T-helper 22 cell (primary cell): ENCODE results near the gene C16orf87.

Source experiments
- DNase-seq: peaks from one replicate; pipeline ENCODE4 v3.0.0-alpha.2; 2020; ENCODE audit warnings: low read depth

The C16orf87 gene

GRCh38 chr16:46843898-46844642 lies 13.1 kb upstream of the C16orf87 start:
- no peak for DNase-seq

GRCh38 chr16:46842192-46842895 lies 11.4 kb upstream of the C16orf87 start:
- DNase-seq: no peak

GRCh38 chr16:46839986-46840443 lies 9.0 kb upstream of the C16orf87 start:
- DNase-seq: no peak

GRCh38 chr16:46836534-46837530 lies 5.9 kb upstream of the C16orf87 start:
- no peak for DNase-seq

- DNase-seq: no peak
Measured at GRCh38 chr16:46833460-46833800, 2.5 kb upstream of the C16orf87 start.

GRCh38 chr16:46832757-46833459 lies 1.9 kb upstream of the C16orf87 start:
- no peak for DNase-seq

GRCh38 chr16:46830417-46830901 lies 521 bp downstream of the C16orf87 start:
- DNase-seq: peak; percentile 18

GRCh38 chr16:46828943-46829342 lies 2.0 kb downstream of the C16orf87 start:
- DNase-seq: no peak

- no peak for DNase-seq
Measured at GRCh38 chr16:46828292-46828691, 2.7 kb downstream of the C16orf87 start.

GRCh38 chr16:46826631-46827030 lies 4.3 kb downstream of the C16orf87 start:
- DNase-seq: no peak

- no peak for DNase-seq
Measured at GRCh38 chr16:46822270-46822669, 8.7 kb downstream of the C16orf87 start.

GRCh38 chr16:46817961-46818360 lies 13.0 kb downstream of the C16orf87 start:
- no peak for DNase-seq

GRCh38 chr16:46814790-46815189 lies 16.2 kb downstream of the C16orf87 start:
- DNase-seq: no peak

- no peak for DNase-seq
Measured at GRCh38 chr16:46813611-46814010, 17.4 kb downstream of the C16orf87 start.

GRCh38 chr16:46812781-46813540 lies 18.0 kb downstream of the C16orf87 start:
- no peak for DNase-seq

- DNase-seq: no peak
Measured at GRCh38 chr16:46811682-46812081, 19.3 kb downstream of the C16orf87 start.

- DNase-seq: no peak
Measured at GRCh38 chr16:46808997-46809396, 22.0 kb downstream of the C16orf87 start.

- no peak for DNase-seq
Measured at GRCh38 chr16:46807336-46807735, 23.6 kb downstream of the C16orf87 start.

GRCh38 chr16:46803373-46803772 lies 27.6 kb downstream of the C16orf87 start:
- no peak for DNase-seq

- DNase-seq: no peak
Measured at GRCh38 chr16:46801428-46802049, 29.4 kb downstream of the C16orf87 start.
